CD4-positive, alpha-beta memory T cell (primary cell): Measurements from ENCODE around the gene FOXK2. TPM values are rescaled to one million over a fixed set of nuclear protein-coding genes. Genes with fewer than 3 reads are reported as not detected.

Experiments
- CTCF ChIA-PET: fragments of 350-600 bp; sonication (Branson Sonifier 250); formaldehyde crosslinking; loops from one replicate; lab custom pipeline; 2021; ENCODE audit warnings: inconsistent platforms; ENCODE audit not compliant: partially characterized antibody; lab: Charles Lee
- POLR2A ChIA-PET: fragments of 350-600 bp; sonication (Branson Sonifier 250); formaldehyde crosslinking; loops from one replicate; lab custom pipeline; 2021; ENCODE audit not compliant: partially characterized antibody; lab: Charles Lee
- DNase-seq, 5 donors: peaks; one replicate each; pipeline versions ENCODE4 v3.0.0 to v3.0.0-alpha.2; 2020 to 2022; ENCODE audit warnings: mixed read lengths in 1 of 5
- H3K27ac ChIP-seq: one replicate; pipeline ENCODE4 v1.7.0; 2013; ENCODE audit warnings: low read depth, low read length
- H3K27me3 ChIP-seq: 2 replicates; pipeline ENCODE4 v1.7.0; 2013; ENCODE audit warnings: mild to moderate bottlenecking, low read length, moderate library complexity; ENCODE audit not compliant: insufficient read depth
- H3K36me3 ChIP-seq: 2 replicates; pipeline ENCODE4 v1.7.0; 2013; ENCODE audit warnings: mild to moderate bottlenecking, low read length, moderate library complexity; ENCODE audit not compliant: insufficient read depth
- H3K4me1 ChIP-seq: 2 replicates; pipeline ENCODE4 v1.7.0; 2013; ENCODE audit warnings: mild to moderate bottlenecking, low read length, moderate library complexity; ENCODE audit not compliant: insufficient read depth
- H3K4me3 ChIP-seq, 2 donors: one replicate each; pipeline ENCODE4 v1.7.0; 2013; ENCODE audit warnings: low read length in 2 of 2, mild to moderate bottlenecking in 1 of 2
- H3K9me3 ChIP-seq, 2 donors: one replicate each; pipeline ENCODE4 v1.7.0; 2013; ENCODE audit warnings: low read length in 2 of 2, control low read depth in 1 of 2; ENCODE audit not compliant: control insufficient read depth in 1 of 2
- H3K27ac Mint-ChIP-seq, 7 donors: one replicate each; pipeline ENCODE4 v1.8.0; 2020 to 2021; ENCODE audit warnings: mixed read lengths in 7 of 7, mild to moderate bottlenecking in 6 of 7, inconsistent platforms in 3 of 7, moderate library complexity in 3 of 7
- H3K27me3 Mint-ChIP-seq, 2 donors: one replicate each; pipeline ENCODE4 v1.8.0; 2020 to 2021; ENCODE audit warnings: mixed read lengths in 2 of 2
- H3K36me3 Mint-ChIP-seq, 2 donors: one replicate each; pipeline ENCODE4 v1.8.0; 2020 to 2021; ENCODE audit warnings: mixed read lengths in 2 of 2, inconsistent platforms in 1 of 2, mild to moderate bottlenecking in 1 of 2
- H3K4me1 Mint-ChIP-seq, 4 donors: one replicate each; pipeline ENCODE4 v1.8.0; 2020 to 2021; ENCODE audit warnings: mixed read lengths in 4 of 4, mild to moderate bottlenecking in 1 of 4
- H3K4me3 Mint-ChIP-seq, 8 donors: one replicate each; pipeline ENCODE4 v1.8.0; 2020 to 2021; ENCODE audit warnings: mixed read lengths in 8 of 8, mild to moderate bottlenecking in 7 of 8, moderate library complexity in 6 of 8, inconsistent platforms in 3 of 8
- H3K9me3 Mint-ChIP-seq, 8 donors: one replicate each; pipeline ENCODE4 v1.8.0; 2020 to 2021; ENCODE audit warnings: mixed read lengths in 8 of 8, mild to moderate bottlenecking in 5 of 8, inconsistent platforms in 3 of 8, moderate library complexity in 1 of 8
- intact Hi-C: fragments of 100-400 bp; cut with micrococcal nuclease; formaldehyde crosslinking; loops from one replicate; pipeline ENCODE4 v1.15.1; 2023
- polyA plus RNA-seq, 2 donors: library from polyadenylated mRNA; unstranded; fragments of 300-500 nt; fragmentation: Illumina TruSeq; gene quantifications; one replicate each; pipeline ENCODE4 v1.2.3, GENCODE V29; 2021
- total RNA-seq, 2 experiments: library from RNA; stranded (reverse); gene quantifications; one replicate each; pipeline ENCODE4 v1.2.3, GENCODE V29; 2021

FOXK2 gene
- total and polyA plus RNA-seq, 4 experiments from 2014 or later: 1.3 to 57.5 (median 29.1) TPM

- Histone ChIP-seq H3K4me3 (no peak overlapping the region), H3K27me3 (no peaks in the 10 kb centered on the region), H3K4me1 (peaks cover 20% of the 10 kb centered on the region), H3K9me3 (no peaks in the 10 kb centered on the region), H3K27ac (no peak overlapping the region), H3K36me3 (peaks cover 20% of the 10 kb centered on the region)
- intact Hi-C loops: no loop called here
- DNase-seq: no peak
- no peaks in the 10 kb centered on the region for H3K9me3 Mint-ChIP-seq
- peaks cover 6 to 25% (median 12%) of the 10 kb centered on the region in 4 donors for H3K4me1 Mint-ChIP-seq
- CTCF ChIA-PET: no interaction called here
- H3K36me3 Mint-ChIP-seq: peaks cover 24% of the 10 kb centered on the region in 2 donors
- no peak overlapping the region for H3K27ac Mint-ChIP-seq
- no peak overlapping the region for H3K4me3 Mint-ChIP-seq
- H3K27me3 Mint-ChIP-seq: no peaks in the 10 kb centered on the region
- POLR2A ChIA-PET: no interaction called here
Observed at GRCh38 chr17:82598256-82599119, 79.0 kb downstream of the FOXK2 start.

GRCh38 chr17:82599674-82600661 is 80.4 kb downstream of the FOXK2 start:
- DNase-seq: no peak
- H3K27ac ChIP-seq: no peak overlapping the region
- Mint-ChIP-seq H3K4me1 (peaks cover 6 to 20% (median 8%) of the 10 kb centered on the region in 4 donors), H3K9me3 (no peaks in the 10 kb centered on the region), H3K27me3 (no peaks in the 10 kb centered on the region), H3K36me3 (peaks cover 35 to 36% of the 10 kb centered on the region in 2 donors), H3K27ac (no peak overlapping the region), H3K4me3 (peak overlapping the region in 1 of 8 donors; percentile 23)
- H3K27me3 ChIP-seq: no peaks in the 10 kb centered on the region
- H3K9me3 ChIP-seq: no peaks in the 10 kb centered on the region
- POLR2A ChIA-PET: no interaction called here
- peaks cover 5% of the 10 kb centered on the region for H3K4me1 ChIP-seq
- intact Hi-C loops: no loop called here
- CTCF ChIA-PET: interaction anchor here (1.0 to 2.0 kb wide), 2 partner anchors 19 to 182 kb away, joined by 3 to 4 read pairs; no protein-coding TSS in a partner anchor
- peaks cover 27% of the 10 kb centered on the region for H3K36me3 ChIP-seq
- no peak overlapping the region for H3K4me3 ChIP-seq

GRCh38 chr17:82600731-82601446 is 81.4 kb downstream of the FOXK2 start:
- Histone ChIP-seq H3K27me3 (no peaks in the 10 kb centered on the region), H3K27ac (no peak overlapping the region), H3K4me3 (no peak overlapping the region), H3K36me3 (peaks cover 27% of the 10 kb centered on the region), H3K9me3 (no peaks in the 10 kb centered on the region), H3K4me1 (no peaks in the 10 kb centered on the region)
- ChIA-PET CTCF (interaction anchor here (0.8 to 2.0 kb wide), 2 partner anchors 9 to 181 kb away, joined by 3 to 4 read pairs; no protein-coding TSS in a partner anchor), POLR2A (no interaction called here)
- peaks cover 40 to 43% of the 10 kb centered on the region in 2 donors for H3K36me3 Mint-ChIP-seq
- no peaks in the 10 kb centered on the region for H3K27me3 Mint-ChIP-seq
- H3K4me1 Mint-ChIP-seq: peaks cover 6 to 14% (median 8%) of the 10 kb centered on the region in 4 donors
- no peaks in the 10 kb centered on the region for H3K9me3 Mint-ChIP-seq
- peak overlapping the region in 1 of 7 donors; percentile 47 for H3K27ac Mint-ChIP-seq
- intact Hi-C loops: no loop called here
- no peak overlapping the region for H3K4me3 Mint-ChIP-seq
- DNase-seq: no peak

- no peak overlapping the region for H3K4me3 Mint-ChIP-seq
- peaks cover 6 to 14% (median 8%) of the 10 kb centered on the region in 4 donors for H3K4me1 Mint-ChIP-seq
- CTCF ChIA-PET: interaction anchor here (0.8 to 2.0 kb wide), 2 partner anchors 8 to 180 kb away, joined by 3 to 4 read pairs; no protein-coding TSS in a partner anchor
- Histone ChIP-seq H3K36me3 (peaks cover 32% of the 10 kb centered on the region), H3K4me3 (no peak overlapping the region), H3K27me3 (no peaks in the 10 kb centered on the region), H3K27ac (no peak overlapping the region), H3K4me1 (no peaks in the 10 kb centered on the region), H3K9me3 (no peaks in the 10 kb centered on the region)
- H3K36me3 Mint-ChIP-seq: peaks cover 43 to 47% of the 10 kb centered on the region in 2 donors
- POLR2A ChIA-PET: no interaction called here
- no peak for DNase-seq
- intact Hi-C loops: no loop called here
- no peak overlapping the region for H3K27ac Mint-ChIP-seq
- no peaks in the 10 kb centered on the region for H3K27me3 Mint-ChIP-seq
- no peaks in the 10 kb centered on the region for H3K9me3 Mint-ChIP-seq
Observed at GRCh38 chr17:82601447-82602000, 82.0 kb downstream of the FOXK2 start.

- CTCF ChIA-PET: no interaction called here
- H3K27me3 Mint-ChIP-seq: no peaks in the 10 kb centered on the region
- intact Hi-C loops: no loop called here
Observed at GRCh38 chr17:82602487-82602886, 83.0 kb downstream of the FOXK2 start.

GRCh38 chr17:82602986-82603710 is 83.6 kb downstream of the FOXK2 start:
- DNase-seq: no peak
- no peaks in the 10 kb centered on the region for H3K27me3 Mint-ChIP-seq
- Histone ChIP-seq H3K27ac (no peak overlapping the region), H3K36me3 (peaks cover 32% of the 10 kb centered on the region), H3K27me3 (no peaks in the 10 kb centered on the region), H3K4me1 (no peaks in the 10 kb centered on the region), H3K9me3 (no peaks in the 10 kb centered on the region), H3K4me3 (no peak overlapping the region)
- peaks cover 45 to 46% of the 10 kb centered on the region in 2 donors for H3K36me3 Mint-ChIP-seq
- peaks cover 3 to 14% (median 7%) of the 10 kb centered on the region in 4 donors for H3K4me1 Mint-ChIP-seq
- no peaks in the 10 kb centered on the region for H3K9me3 Mint-ChIP-seq
- ChIA-PET POLR2A (interaction anchor here (1.8 kb wide), 1 partner anchor 11 kb away, joined by 4 read pairs; no protein-coding TSS in a partner anchor), CTCF (no interaction called here)
- H3K27ac Mint-ChIP-seq: peak overlapping the region in 5 of 7 donors; percentile 32 to 80 (median 61)
- intact Hi-C loops: no loop called here
- H3K4me3 Mint-ChIP-seq: no peak overlapping the region

More at GRCh38 chr17:82602487-82602886, 83.0 kb downstream of the FOXK2 start:
- Histone ChIP-seq H3K36me3 (peaks cover 32% of the 10 kb centered on the region), H3K4me1 (no peaks in the 10 kb centered on the region), H3K4me3 (no peak overlapping the region), H3K27ac (no peak overlapping the region), H3K27me3 (no peaks in the 10 kb centered on the region), H3K9me3 (no peaks in the 10 kb centered on the region)
- Mint-ChIP-seq H3K36me3 (peaks cover 45 to 49% of the 10 kb centered on the region in 2 donors), H3K4me3 (no peak overlapping the region), H3K4me1 (peaks cover 6 to 14% (median 7%) of the 10 kb centered on the region in 4 donors), H3K9me3 (no peaks in the 10 kb centered on the region), H3K27ac (no peak overlapping the region)
- no peak for DNase-seq
- POLR2A ChIA-PET: interaction anchor here (1.8 kb wide), 1 partner anchor 11 kb away, joined by 4 read pairs; no protein-coding TSS in a partner anchor
